Thyroid gland (tissue), 4 donors: ENCODE measurements around the gene NEDD4L. TPM values are rescaled to one million over a fixed set of nuclear protein-coding genes. Genes with fewer than 3 reads are reported as not detected.
"Not testable (repeated sequence)": the region's sequence is repeated elsewhere in the genome, so short reads cannot be mapped to it uniquely, and the experiment has no call there.

Source experiments
- DNase-seq, 2 donors: peaks; one replicate each; pipeline ENCODE4 v3.0.0-alpha.2; 2019
- H3K27ac ChIP-seq, 3 donors: fragments of 200-600 bp; sonication (generic); 1 replicate in 2 of 3; 2 replicates in 1 of 3; pipeline ENCODE4 v1.5.1; 2016 to 2019; ENCODE audit warnings: mild to moderate bottlenecking in 1 of 3, moderate library complexity in 1 of 3
- H3K27me3 ChIP-seq: fragments of 200-600 bp; sonication (generic); one replicate; pipeline ENCODE4 v1.5.1; 2019
- H3K36me3 ChIP-seq, 2 donors: fragments of 200-600 bp; sonication (generic); one replicate each; pipeline ENCODE4 v1.5.1; 2016 to 2019
- H3K4me1 ChIP-seq, 2 donors: fragments of 200-600 bp; sonication (generic); one replicate each; pipeline ENCODE4 v1.5.1; 2017 to 2019
- H3K4me3 ChIP-seq, 3 donors: fragments of 200-600 bp; sonication (generic); replicated peaks in 1 of 3; 1 replicate in 2 of 3; 2 replicates in 1 of 3; pipeline ENCODE4 v1.5.1; 2016; ENCODE audit warnings: mild to moderate bottlenecking in 1 of 3
- H3K9me3 ChIP-seq: fragments of 200-600 bp; sonication (generic); one replicate; pipeline ENCODE4 v1.5.1; 2017
- CTCF ChIP-seq, 6 experiments: fragments of 200-600 bp in 3 of 6; fragments of 450-650 bp in 3 of 6; sonication (generic) in 3 of 6; IDR thresholded peaks; one replicate each; pipeline ENCODE4 v1.5.1; 2016 to 2019; ENCODE audit warnings: antibody characterized with exemption in 6 of 6, mild to moderate bottlenecking in 2 of 6, inconsistent platforms in 1 of 6, moderate library complexity in 1 of 6
- POLR2A ChIP-seq, 2 donors: fragments of 450-650 bp; IDR thresholded peaks; one replicate each; pipeline ENCODE4 v1.6.1; 2017; ENCODE audit warnings: antibody characterized with exemption in 2 of 2, mild to moderate bottlenecking in 2 of 2, moderate library complexity in 1 of 2
- WGBS, 2 donors: methylation state at CpG; one replicate each; pipeline ENCODE4 v1.1.5; 2017; 5-methylcytosine and 5-hydroxymethylcytosine counted together
- intact Hi-C: fragments of 100-400 bp; cut with DNase I; formaldehyde crosslinking; loops from one replicate; pipeline ENCODE4 v1.15.1; 2023
- total RNA-seq, 4 donors: library from RNA; depleted of rRNA; stranded (reverse); fragments of >200 nt; gene quantifications; one replicate each; pipeline ENCODE4 v1.2.3, GENCODE V29; 2016

Gene NEDD4L
- total RNA-seq, 4 donors from 2014 or later: 61.5 to 105 (median 78.0) TPM

- no peaks in the 10 kb centered on the region for H3K36me3 ChIP-seq
- 85 to 91% methylated on average over 9 of the region's 9 CpGs for WGBS, 2 donors
- H3K27ac ChIP-seq: no peak overlapping the region
- intact Hi-C loops: no loop called here
- no peaks in the 10 kb centered on the region for H3K4me1 ChIP-seq
- H3K27me3 ChIP-seq: no peaks in the 10 kb centered on the region
- DNase-seq: no peak
- TF ChIP-seq POLR2A (IDR thresholded peaks at IDR 0.05): no peak
- TF ChIP-seq CTCF (IDR thresholded peaks at IDR 0.05): no peak
- no peaks in the 10 kb centered on the region for H3K9me3 ChIP-seq
- no peak overlapping the region for H3K4me3 ChIP-seq
Observed at GRCh38 chr18:58432050-58432727, 388.2 kb downstream of the NEDD4L start.

DNA sequence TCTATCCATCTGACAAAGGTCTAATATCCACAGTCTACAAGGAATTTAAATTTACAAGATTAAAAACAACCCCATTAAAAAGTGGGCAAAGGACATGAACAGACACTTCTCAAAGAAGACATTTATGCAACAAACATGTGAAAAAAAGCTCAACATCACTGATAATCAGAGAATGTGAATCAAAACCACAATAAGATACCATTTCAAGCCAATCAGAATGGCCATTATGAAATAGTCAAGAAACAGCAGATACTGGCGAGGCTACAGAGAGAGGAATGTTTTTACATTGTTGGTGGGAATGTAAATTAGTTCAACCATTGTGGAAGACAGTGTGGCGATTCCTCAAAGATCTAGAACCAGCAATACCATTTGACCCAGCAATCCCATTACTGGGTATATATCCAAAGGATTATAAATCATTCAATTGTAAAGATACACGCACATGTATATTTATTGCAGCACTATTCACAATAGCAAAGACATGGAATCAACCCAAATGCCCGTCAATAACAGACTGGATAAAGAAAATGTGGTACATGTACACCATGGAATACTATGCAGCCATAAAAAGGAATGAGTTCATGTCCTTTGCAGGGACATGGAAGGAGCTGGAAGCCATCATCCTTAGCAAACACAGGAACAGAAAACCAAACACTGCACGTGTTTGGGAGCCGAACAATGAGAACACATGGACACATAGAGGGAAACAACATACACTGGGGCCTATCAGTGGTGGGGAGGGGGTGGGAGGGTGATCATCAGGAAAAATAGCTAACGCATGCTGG is 391.4 kb downstream of the NEDD4L start:
- H3K9me3 ChIP-seq, H3K27ac ChIP-seq, DNase-seq, H3K27me3 ChIP-seq, H3K4me3 ChIP-seq, H3K36me3 ChIP-seq, intact Hi-C loops, H3K4me1 ChIP-seq: not testable (repeated sequence)
- 88 to 89% methylated on average over 7 of the region's 7 CpGs for WGBS, 2 donors

GRCh38 chr18:58438161-58438957 is 394.3 kb downstream of the NEDD4L start:
- 63 to 65% methylated on average over 6 of the region's 6 CpGs for WGBS, 2 donors
- TF ChIP-seq CTCF (IDR thresholded peaks at IDR 0.05) (no peak), POLR2A (IDR thresholded peaks at IDR 0.05) (no peak)
- intact Hi-C loops: no loop called here
- Histone ChIP-seq H3K4me3 (no peak overlapping the region), H3K27ac (no peak overlapping the region), H3K27me3 (no peaks in the 10 kb centered on the region), H3K9me3 (no peaks in the 10 kb centered on the region), H3K36me3 (no peaks in the 10 kb centered on the region), H3K4me1 (peaks cover 0 to 9% of the 10 kb centered on the region in 2 donors)
- DNase-seq: no peak

DNA sequence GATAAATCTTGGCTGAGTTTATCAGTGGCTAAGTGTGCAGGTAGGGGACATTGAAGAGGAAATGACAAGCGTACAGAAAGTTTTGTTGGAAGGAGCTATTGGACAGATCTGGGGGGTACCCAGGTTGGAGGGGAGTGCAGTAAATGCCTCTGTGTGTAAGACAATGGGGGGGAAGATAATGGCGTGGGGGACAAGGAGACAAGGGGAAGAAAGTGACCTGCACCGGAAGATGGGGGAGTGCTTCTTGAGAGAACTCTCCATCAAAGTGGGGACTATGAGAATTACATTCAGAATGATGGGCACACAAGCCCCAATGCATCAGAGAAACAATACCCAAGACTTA is 394.9 kb downstream of the NEDD4L start:
- H3K27me3 ChIP-seq: no peaks in the 10 kb centered on the region
- TF ChIP-seq CTCF (IDR thresholded peaks at IDR 0.05): no peak
- no peak for TF ChIP-seq POLR2A (IDR thresholded peaks at IDR 0.05)
- no peaks in the 10 kb centered on the region for H3K36me3 ChIP-seq
- no peak overlapping the region for H3K27ac ChIP-seq
- no peak overlapping the region for H3K4me3 ChIP-seq
- H3K4me1 ChIP-seq: peaks cover 0 to 9% of the 10 kb centered on the region in 2 donors
- no peak for DNase-seq
- 64 to 80% methylated on average over 3 of the region's 3 CpGs for WGBS, 2 donors
- intact Hi-C loops: no loop called here
- no peaks in the 10 kb centered on the region for H3K9me3 ChIP-seq

GRCh38 chr18:58443671-58444070 is 399.6 kb downstream of the NEDD4L start:
- WGBS, 2 donors: 77 to 82% methylated on average over 6 of the region's 6 CpGs
- H3K36me3 ChIP-seq: no peaks in the 10 kb centered on the region
- no peaks in the 10 kb centered on the region for H3K9me3 ChIP-seq
- peaks cover 0 to 2% of the 10 kb centered on the region in 2 donors for H3K4me1 ChIP-seq
- intact Hi-C loops: no loop called here
- no peak overlapping the region for H3K4me3 ChIP-seq
- H3K27ac ChIP-seq: no peak overlapping the region
- H3K27me3 ChIP-seq: no peaks in the 10 kb centered on the region
- TF ChIP-seq CTCF (IDR thresholded peaks at IDR 0.05) (no peak), POLR2A (IDR thresholded peaks at IDR 0.05) (no peak)
- no peak for DNase-seq
